Naive B cell (primary cell): Measurements from ENCODE around the gene TSPY3. TPM values are rescaled to one million over a fixed set of nuclear protein-coding genes. Genes with fewer than 3 reads are reported as not detected.
"Not testable (repeated sequence)": the region's sequence is repeated elsewhere in the genome, so short reads cannot be mapped to it uniquely, and the experiment has no call there.

ENCODE experiments used
- ATAC-seq, 2 donors: fragments of 150-1000 bp; cut with Tn5 transposase; 2 replicates each; pipeline ENCODE4 v1.10.0; 2021; ENCODE audit warnings: low read depth in 2 of 2, mild to moderate bottlenecking in 2 of 2, moderate library complexity in 2 of 2
- DNase-seq: peaks from one replicate; pipeline ENCODE4 v3.0.0; 2022
- H3K27ac Mint-ChIP-seq, 6 donors: one replicate each; pipeline ENCODE4 v1.8.0; 2020 to 2022; ENCODE audit warnings: mild to moderate bottlenecking in 6 of 6, mixed read lengths in 6 of 6, moderate library complexity in 5 of 6, inconsistent platforms in 2 of 6
- H3K27me3 Mint-ChIP-seq, 3 donors: one replicate each; pipeline ENCODE4 v1.8.0; 2021 to 2022; ENCODE audit warnings: mixed read lengths in 3 of 3, mild to moderate bottlenecking in 1 of 3
- H3K36me3 Mint-ChIP-seq, 2 donors: one replicate each; pipeline ENCODE4 v1.8.0; 2020 to 2022; ENCODE audit warnings: mixed read lengths in 2 of 2, inconsistent platforms in 1 of 2, mild to moderate bottlenecking in 1 of 2
- H3K4me1 Mint-ChIP-seq, 3 donors: one replicate each; pipeline ENCODE4 v1.8.0; 2020 to 2022; ENCODE audit warnings: mixed read lengths in 3 of 3, inconsistent platforms in 1 of 3, mild to moderate bottlenecking in 1 of 3, moderate library complexity in 1 of 3
- H3K4me3 Mint-ChIP-seq, 8 donors: one replicate each; pipeline ENCODE4 v1.8.0; 2020 to 2022; ENCODE audit warnings: mild to moderate bottlenecking in 8 of 8, mixed read lengths in 8 of 8, moderate library complexity in 8 of 8, inconsistent platforms in 2 of 8
- H3K9me3 Mint-ChIP-seq, 7 donors: one replicate each; pipeline ENCODE4 v1.8.0; 2020 to 2022; ENCODE audit warnings: mixed read lengths in 7 of 7, mild to moderate bottlenecking in 5 of 7, inconsistent platforms in 2 of 7, moderate library complexity in 1 of 7
- polyA plus RNA-seq, 6 donors: library from polyadenylated mRNA; unstranded; fragments of 300-500 nt; fragmentation: Illumina TruSeq; gene quantifications; one replicate each; pipeline ENCODE4 v1.2.3, GENCODE V29; 2021; ENCODE audit warnings: low read depth in 6 of 6

The TSPY3 gene
- polyA plus RNA-seq: not detected

GRCh38 chrY:9398121-9398520 lies at the start of gene TSPY3:
Gene TSPY3, plus strand, starts transcription at chrY:9398421. Its CDS starts 46 bp downstream, at chrY:9398467.
- H3K9me3 Mint-ChIP-seq, H3K27ac Mint-ChIP-seq, DNase-seq, H3K4me1 Mint-ChIP-seq, H3K4me3 Mint-ChIP-seq, H3K27me3 Mint-ChIP-seq, ATAC-seq, H3K36me3 Mint-ChIP-seq: not testable (repeated sequence)

GRCh38 chrY:9357497-9357896 lies 40.7 kb upstream of the TSPY3 start, which contains the start of gene TSPY8:
Gene TSPY8, plus strand, starts transcription at chrY:9357797. Its CDS starts 46 bp downstream, at chrY:9357843.
- H3K27ac Mint-ChIP-seq, DNase-seq, H3K4me1 Mint-ChIP-seq, H3K4me3 Mint-ChIP-seq, H3K36me3 Mint-ChIP-seq, H3K27me3 Mint-ChIP-seq, ATAC-seq, H3K9me3 Mint-ChIP-seq: not testable (repeated sequence)

GRCh38 chrY:9396527-9396926 lies 1.7 kb upstream of the TSPY3 start:
- H3K36me3 Mint-ChIP-seq, DNase-seq, H3K4me3 Mint-ChIP-seq, H3K9me3 Mint-ChIP-seq, H3K4me1 Mint-ChIP-seq, ATAC-seq, H3K27ac Mint-ChIP-seq, H3K27me3 Mint-ChIP-seq: not testable (repeated sequence)

Other genes starting within 250 kb of the TSPY3 start
- gene TSPY4, start 61.0 kb upstream of the TSPY3 start, polyA plus RNA-seq: not detected
- gene TSPY8, start 40.6 kb upstream of the TSPY3 start, polyA plus RNA-seq: not detected
- not detected for gene TSPY1, start 68.5 kb downstream of the TSPY3 start, polyA plus RNA-seq
- not detected for gene TSPY9, start 88.8 kb downstream of the TSPY3 start, polyA plus RNA-seq
- gene TSPY10, start 129.5 kb downstream of the TSPY3 start, polyA plus RNA-seq: not detected